GM23338 (cell line): ENCODE data around the gene FYB2. TPM values are rescaled to one million over a fixed set of nuclear protein-coding genes. Genes with fewer than 3 reads are reported as not detected.

Experiments
- ATAC-seq: fragments of 200-7000 bp; cut with Tn5 transposase; 3 replicates; pipeline ENCODE4 v1.9.1; 2020
- DNase-seq: peaks from one replicate; pipeline ENCODE4 v3.0.0-alpha.2; 2015; ENCODE audit warnings: low spot score
- H2AFZ ChIP-seq: fragments of 200-600 bp; sonication (generic); 2 replicates; pipeline ENCODE4 v1.8.0; 2016; ENCODE audit warnings: antibody characterized with exemption, mild to moderate bottlenecking, moderate library complexity
- H3F3A ChIP-seq: fragments of 200-600 bp; sonication (generic); replicated peaks from 2 replicates; pipeline ENCODE4 v1.8.0; 2017; ENCODE audit warnings: antibody characterized with exemption, mixed run types, low read depth
- H3K27ac ChIP-seq: fragments of 200-600 bp; sonication (generic); 2 replicates; pipeline ENCODE4 v1.6.1; 2016; ENCODE audit warnings: low read depth
- H3K27me3 ChIP-seq: fragments of 200-600 bp; sonication (generic); 2 replicates; pipeline ENCODE4 v1.8.0; 2016; ENCODE audit warnings: mild to moderate bottlenecking, mixed run types, moderate library complexity; ENCODE audit not compliant: insufficient read depth
- H3K36me3 ChIP-seq: fragments of 200-600 bp; sonication (generic); 2 replicates; pipeline ENCODE4 v1.8.0; 2016; ENCODE audit warnings: mild to moderate bottlenecking; ENCODE audit not compliant: insufficient read depth
- H3K4me1 ChIP-seq: fragments of 200-600 bp; sonication (generic); 2 replicates; pipeline ENCODE4 v1.8.0; 2016; ENCODE audit warnings: mild to moderate bottlenecking, moderate library complexity; ENCODE audit not compliant: insufficient read depth
- H3K4me2 ChIP-seq: fragments of 200-600 bp; sonication (generic); 2 replicates; pipeline ENCODE4 v1.7.1; 2017; ENCODE audit warnings: mixed run types
- H3K4me3 ChIP-seq: fragments of 200-600 bp; sonication (generic); 2 replicates; pipeline ENCODE4 v1.6.1; 2016; ENCODE audit warnings: mixed run types
- H3K79me2 ChIP-seq: fragments of 200-600 bp; sonication (generic); replicated peaks from 2 replicates; pipeline ENCODE4 v1.8.0; 2017; ENCODE audit warnings: mild to moderate bottlenecking; ENCODE audit not compliant: insufficient read depth
- H3K9me2 ChIP-seq: fragments of 200-600 bp; sonication (generic); 2 replicates; pipeline ENCODE4 v1.8.0; 2017; ENCODE audit not compliant: insufficient read depth
- H4K20me1 ChIP-seq: fragments of 200-600 bp; sonication (generic); replicated peaks from 2 replicates; pipeline ENCODE4 v1.8.0; 2017; ENCODE audit warnings: mild to moderate bottlenecking; ENCODE audit not compliant: insufficient read depth
- H3K27ac Mint-ChIP-seq: 2 replicates; pipeline ENCODE4 v1.8.0; 2020; ENCODE audit warnings: inconsistent platforms, mild to moderate bottlenecking, moderate library complexity, mixed read lengths
- H3K27me3 Mint-ChIP-seq: 3 replicates; pipeline ENCODE4 v1.8.0; 2022; ENCODE audit warnings: low read depth, mild to moderate bottlenecking, moderate library complexity, mixed read lengths, inconsistent platforms; ENCODE audit not compliant: insufficient read depth, poor library complexity
- H3K36me3 Mint-ChIP-seq: 3 replicates; pipeline ENCODE4 v1.8.0; 2021; ENCODE audit warnings: low read depth, mild to moderate bottlenecking, inconsistent platforms, moderate library complexity, mixed read lengths
- H3K4me1 Mint-ChIP-seq: 3 replicates; pipeline ENCODE4 v1.8.0; 2020; ENCODE audit warnings: mild to moderate bottlenecking, inconsistent platforms, mixed read lengths
- H3K4me3 Mint-ChIP-seq: 3 replicates; pipeline ENCODE4 v1.8.0; 2021; ENCODE audit warnings: moderate library complexity, mild to moderate bottlenecking, inconsistent platforms, mixed read lengths
- H3K9me3 Mint-ChIP-seq: 3 replicates; pipeline ENCODE4 v1.8.0; 2020; ENCODE audit warnings: moderate library complexity, mild to moderate bottlenecking, inconsistent platforms, mixed read lengths
- CREB1 ChIP-seq: fragments of 250-450 bp; sonication (Bioruptor Pico); IDR thresholded peaks from 2 replicates; pipeline ENCODE4 v1.5.0; 2020; ENCODE audit warnings: low read depth, mild to moderate bottlenecking, moderate library complexity
- ETS1 ChIP-seq: IDR thresholded peaks from 2 replicates; pipeline ENCODE4 v1.6.1; 2016; ENCODE audit warnings: antibody characterized with exemption
- EZH2 ChIP-seq: fragments of 200-600 bp; sonication (generic); IDR thresholded peaks from one replicate; pipeline ENCODE4 v1.8.0; 2017; ENCODE audit warnings: antibody characterized with exemption, mild to moderate bottlenecking, low read depth; ENCODE audit not compliant: unreplicated experiment
- EZH2phosphoT487 ChIP-seq: fragments of 200-600 bp; sonication (generic); IDR thresholded peaks from one replicate; pipeline ENCODE4 v1.8.1; 2018; ENCODE audit warnings: antibody characterized with exemption; ENCODE audit not compliant: unreplicated experiment
- POLR2AphosphoS5 ChIP-seq: IDR thresholded peaks from 2 replicates; pipeline ENCODE4 v1.6.1; 2016; ENCODE audit warnings: antibody characterized with exemption, low read depth
- ZNF331 ChIP-seq: fragments of 250-450 bp; sonication (Bioruptor Pico); IDR thresholded peaks from 2 replicates; pipeline ENCODE4 v1.5.0; 2020; ENCODE audit warnings: low read depth, mild to moderate bottlenecking, moderate library complexity
- polyA plus RNA-seq: library from polyadenylated mRNA; unstranded; fragments of >200 nt; fragmentation: Nextera tagmentation; extraction: Ambion mirVana; gene quantifications from 2 replicates; pipeline ENCODE4 v1.2.1, GENCODE V29; 2016
- total RNA-seq: library from RNA; depleted of rRNA; stranded (reverse); fragments of >200 nt; shearing (Covaris generic); gene quantifications from 2 replicates; pipeline ENCODE4 v1.2.3, GENCODE V29; 2014; rRNA removed
- TF ChIP-seq, protein P1 (sequence below), 2 experiments: fragments of 200-600 bp in 1 of 2; sonication (generic) in 1 of 2; conservative IDR thresholded peaks; 2 replicates each; pipeline versions ENCODE4 v1.5.1 to v1.6.1; 2016 to 2017; ENCODE audit warnings: antibody characterized with exemption in 2 of 2, low read depth in 2 of 2, mild to moderate bottlenecking in 2 of 2, moderate library complexity in 1 of 2

FYB2 gene
- total and polyA plus RNA-seq, 2 experiments from 2014 or later: 0.39 TPM; not detected in 1

GRCh38 chr1:56670350-56670749 lies 148.9 kb downstream of the FYB2 start:
- Histone ChIP-seq H3K27ac (no peak overlapping the region), H3K79me2 (no peaks in the 10 kb centered on the region), H3K4me2 (no peak overlapping the region), H3K36me3 (no peaks in the 10 kb centered on the region), H4K20me1 (no peaks in the 10 kb centered on the region), H3F3A (no peaks in the 10 kb centered on the region), H3K4me3 (no peak overlapping the region), H2AFZ (no peak overlapping the region), H3K9me2 (no peaks in the 10 kb centered on the region), H3K4me1 (peaks cover 5% of the 10 kb centered on the region), H3K27me3 (no peaks in the 10 kb centered on the region)
- TF ChIP-seq POLR2AphosphoS5 (no peak), EZH2phosphoT487 (no peak), ZNF331 (no peak), EZH2 (no peak), CREB1 (CRISPR knock-in tag) (no peak), ETS1 (no peak)
- TF ChIP-seq, protein P1, sequence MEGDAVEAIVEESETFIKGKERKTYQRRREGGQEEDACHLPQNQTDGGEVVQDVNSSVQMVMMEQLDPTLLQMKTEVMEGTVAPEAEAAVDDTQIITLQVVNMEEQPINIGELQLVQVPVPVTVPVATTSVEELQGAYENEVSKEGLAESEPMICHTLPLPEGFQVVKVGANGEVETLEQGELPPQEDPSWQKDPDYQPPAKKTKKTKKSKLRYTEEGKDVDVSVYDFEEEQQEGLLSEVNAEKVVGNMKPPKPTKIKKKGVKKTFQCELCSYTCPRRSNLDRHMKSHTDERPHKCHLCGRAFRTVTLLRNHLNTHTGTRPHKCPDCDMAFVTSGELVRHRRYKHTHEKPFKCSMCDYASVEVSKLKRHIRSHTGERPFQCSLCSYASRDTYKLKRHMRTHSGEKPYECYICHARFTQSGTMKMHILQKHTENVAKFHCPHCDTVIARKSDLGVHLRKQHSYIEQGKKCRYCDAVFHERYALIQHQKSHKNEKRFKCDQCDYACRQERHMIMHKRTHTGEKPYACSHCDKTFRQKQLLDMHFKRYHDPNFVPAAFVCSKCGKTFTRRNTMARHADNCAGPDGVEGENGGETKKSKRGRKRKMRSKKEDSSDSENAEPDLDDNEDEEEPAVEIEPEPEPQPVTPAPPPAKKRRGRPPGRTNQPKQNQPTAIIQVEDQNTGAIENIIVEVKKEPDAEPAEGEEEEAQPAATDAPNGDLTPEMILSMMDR (conservative IDR thresholded peaks at IDR 0.05; ENCODE audit: low read depth in 2 of 2): no peak
- peaks cover 10% of the 10 kb centered on the region for H3K4me1 Mint-ChIP-seq
- H3K36me3 Mint-ChIP-seq: no peaks in the 10 kb centered on the region
- H3K27me3 Mint-ChIP-seq: no peaks in the 10 kb centered on the region
- no peak overlapping the region for H3K27ac Mint-ChIP-seq
- H3K4me3 Mint-ChIP-seq: no peak overlapping the region
- H3K9me3 Mint-ChIP-seq: no peaks in the 10 kb centered on the region
- DNase-seq (no peak), ATAC-seq (no peak)

Other genes starting within 250 kb of the FYB2 start
- 49.0 and 61.9 TPM in 2 replicates for gene PLPP3, start 239.8 kb downstream of the FYB2 start, total RNA-seq
- 41.9 and 42.2 TPM in 2 replicates for gene PLPP3, start 239.8 kb downstream of the FYB2 start, polyA plus RNA-seq
- gene PRKAA2, start 174.1 kb downstream of the FYB2 start, total RNA-seq: 8.7 and 8.8 TPM in 2 replicates
- 3.0 and 3.1 TPM in 2 replicates for gene PRKAA2, start 174.1 kb downstream of the FYB2 start, polyA plus RNA-seq
- gene C8A, start 35.4 kb upstream of the FYB2 start, total RNA-seq: not detected in 2 replicates
- not detected in 2 replicates for gene C8A, start 35.4 kb upstream of the FYB2 start, polyA plus RNA-seq
- not detected in 2 replicates for gene C8B, start 146.6 kb upstream of the FYB2 start, total RNA-seq
- gene C8B, start 146.6 kb upstream of the FYB2 start, polyA plus RNA-seq: not detected in 2 replicates